Gastroesophageal sphincter (tissue), 3 donors: ENCODE data around the gene PCNA.

Source experiments
- CTCF ChIP-seq, 4 experiments: fragments of 200-600 bp in 2 of 4; fragments of 450-650 bp in 2 of 4; sonication (generic) in 1 of 4; IDR thresholded peaks; one replicate each; pipeline ENCODE4 v1.5.1; 2017 to 2019; ENCODE audit warnings: antibody characterized with exemption in 4 of 4, mild to moderate bottlenecking in 2 of 4, moderate library complexity in 2 of 4
- POLR2A ChIP-seq, 2 donors: fragments of 450-650 bp; IDR thresholded peaks; one replicate each; pipeline ENCODE4 v1.6.1; 2017; ENCODE audit warnings: antibody characterized with exemption in 2 of 2, mild to moderate bottlenecking in 2 of 2, moderate library complexity in 1 of 2
- POLR2AphosphoS5 ChIP-seq: sonication (generic); formaldehyde crosslinking; IDR thresholded peaks from one replicate; pipeline ENCODE4 v1.6.1; 2017; ENCODE audit warnings: antibody characterized with exemption

GRCh38 chr20:5088688-5089087 lies 31.1 kb downstream of the PCNA start:
- TF ChIP-seq POLR2A (IDR thresholded peaks at IDR 0.05) (no peak), CTCF (IDR thresholded peaks at IDR 0.05) (no peak), POLR2AphosphoS5 (no peak)
